ENCODE results near the gene CFAP251.

The CFAP251 gene

GRCh38 chr12:121996050-121996944 is 77.9 kb downstream of the CFAP251 start:
- FAIRE-seq, result no peak

GRCh38 chr12:121996945-121997612 is 78.7 kb downstream of the CFAP251 start:
- DNase-seq (ENCODE audit: insufficient read length, low spot score) (no peak), FAIRE-seq (no peak)

More at GRCh38 chr12:121996050-121996944, 77.9 kb downstream of the CFAP251 start:
- DNase-seq (ENCODE audit: insufficient read length, low spot score), result no peak

DNA sequence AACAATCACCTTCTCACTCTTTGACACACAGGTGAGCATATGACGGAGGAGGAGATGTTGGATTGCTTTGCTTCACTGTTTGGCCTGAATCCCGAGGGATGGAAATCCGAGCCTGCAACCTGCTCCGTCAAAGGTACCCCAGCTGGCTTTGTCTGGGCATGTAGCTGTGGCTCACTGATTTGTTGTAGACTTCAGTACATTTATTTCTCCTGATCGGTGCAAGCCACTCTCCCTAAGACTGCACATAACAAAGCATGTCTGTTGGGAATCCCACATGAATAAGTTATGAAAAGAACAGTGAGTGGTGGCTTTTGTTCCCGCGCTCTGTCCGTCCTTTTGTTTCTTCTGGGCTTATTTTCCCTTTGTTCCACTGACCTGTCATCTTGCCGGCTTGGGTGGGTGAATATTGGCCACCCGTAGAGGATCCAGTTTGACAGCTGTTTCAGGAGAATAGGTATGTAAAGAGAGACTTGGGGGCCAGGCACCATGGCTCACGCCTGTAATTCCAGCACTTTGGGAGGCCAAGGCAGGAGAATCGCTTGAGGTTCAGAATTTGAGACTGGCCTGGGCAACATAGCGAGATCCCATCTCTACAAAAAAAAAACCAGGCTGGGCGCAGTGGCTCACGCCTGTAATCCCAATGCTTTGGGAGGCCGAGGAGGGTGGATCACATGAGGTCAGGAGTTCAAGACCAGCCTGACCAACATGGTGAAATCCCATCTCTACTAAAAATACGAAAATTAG is 83.2 kb downstream of the CFAP251 start:
- DNase-seq (ENCODE audit: insufficient read length, low spot score), result no peak
- FAIRE-seq, result no peak

DNA sequence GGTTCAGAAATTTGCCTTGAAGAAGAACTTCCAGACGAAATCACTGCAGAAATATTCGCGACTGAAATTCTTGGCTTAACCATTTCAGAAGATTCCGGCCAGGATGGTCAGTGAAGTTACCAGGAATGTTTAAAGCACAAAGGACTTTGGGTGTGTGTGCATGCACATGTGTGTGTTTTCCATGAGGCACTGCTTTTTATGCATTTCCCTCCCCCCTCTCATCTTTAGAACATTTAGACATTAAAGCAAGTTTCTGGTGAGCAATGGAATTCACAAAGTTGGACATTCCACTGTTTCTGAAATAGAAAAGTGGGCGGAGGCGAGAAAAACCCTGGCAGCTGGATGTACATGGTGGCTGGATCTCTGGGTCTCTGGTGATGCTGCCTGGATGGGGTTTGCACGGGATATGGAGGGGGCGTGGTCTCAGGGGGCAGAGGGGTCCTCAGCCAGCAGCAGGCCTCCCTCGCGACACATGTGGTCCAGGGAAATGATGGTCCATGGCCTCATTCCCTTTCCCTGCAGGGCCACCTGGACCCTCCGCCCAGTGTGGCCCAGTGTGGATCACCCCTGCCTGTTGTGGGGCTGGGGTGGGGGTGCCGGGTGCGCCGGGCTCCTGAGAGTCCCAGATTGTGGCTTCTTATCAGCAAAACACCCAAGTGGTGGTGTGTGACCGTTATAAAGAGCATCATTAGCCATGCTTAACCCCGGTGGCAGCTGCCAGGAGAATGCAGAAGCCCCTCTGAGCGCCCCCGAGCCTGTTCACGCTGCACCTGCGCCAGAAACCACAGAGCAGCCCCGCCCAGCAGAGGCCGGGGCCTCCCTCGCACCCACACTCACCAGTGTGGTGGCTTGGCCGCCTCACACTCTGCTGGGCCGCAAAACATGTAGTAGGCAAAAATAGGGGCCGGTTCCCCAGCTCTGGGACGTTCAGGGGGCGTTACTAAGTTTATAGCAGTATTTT is 85.5 kb downstream of the CFAP251 start:
- DNase-seq (ENCODE audit: insufficient read length, low spot score), result no peak
- peak; percentile 8 for FAIRE-seq

GRCh38 chr12:122004633-122005071 is 86.3 kb downstream of the CFAP251 start:
- no peak for DNase-seq (ENCODE audit: insufficient read length, low spot score)
- FAIRE-seq, result peak; percentile 51

GRCh38 chr12:122005252-122005776 is 86.9 kb downstream of the CFAP251 start:
- no peak for FAIRE-seq

GRCh38 chr12:122006186-122006926 is 88.0 kb downstream of the CFAP251 start:
- FAIRE-seq (peak; percentile 54), DNase-seq (ENCODE audit: insufficient read length, low spot score) (no peak)

More at GRCh38 chr12:122005252-122005776, 86.9 kb downstream of the CFAP251 start:
- DNase-seq (ENCODE audit: insufficient read length, low spot score), result no peak

DNA sequence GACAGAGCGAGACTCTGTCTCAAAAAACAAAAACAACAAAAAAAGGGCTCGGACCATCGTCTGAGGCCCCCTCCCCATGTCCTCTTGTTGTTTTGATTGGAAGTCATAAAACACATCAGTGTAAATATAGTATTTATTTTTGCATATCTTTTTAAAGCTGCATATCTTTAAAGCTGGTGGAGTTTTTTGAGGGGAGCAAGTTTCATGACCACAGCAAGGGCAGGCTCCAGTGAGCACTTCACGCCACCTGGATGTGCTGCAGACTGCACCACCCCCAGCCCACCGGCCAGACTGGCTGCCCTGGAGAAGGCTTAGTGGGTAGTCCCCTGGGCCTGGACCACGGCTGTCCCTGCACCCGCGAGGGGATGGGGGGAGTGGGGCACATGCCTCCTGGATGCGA is 91.3 kb downstream of the CFAP251 start:
- no peak for DNase-seq (ENCODE audit: insufficient read length, low spot score)
- no peak for FAIRE-seq

DNA sequence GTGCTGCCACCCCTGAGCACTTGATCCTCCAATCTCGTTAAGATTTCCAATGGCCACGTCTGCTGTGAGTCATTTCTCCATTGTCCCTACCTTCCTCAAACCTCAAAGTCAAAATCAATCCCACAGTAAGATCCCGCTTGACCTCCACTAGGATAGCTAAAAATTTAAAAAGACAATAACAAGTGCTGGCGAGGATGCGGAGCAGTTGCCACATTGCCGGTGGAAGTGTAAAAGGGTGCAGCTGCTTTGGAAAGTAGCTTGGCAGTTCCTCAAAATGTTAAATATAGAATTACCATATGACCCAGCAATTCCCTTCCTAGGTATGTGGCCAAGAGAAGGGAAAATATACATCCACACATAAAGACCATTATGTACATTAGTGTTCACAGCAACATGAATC is 93.8 kb downstream of the CFAP251 start:
- DNase-seq (ENCODE audit: insufficient read length, low spot score) (no peak), FAIRE-seq (no peak)

- no peak for DNase-seq (ENCODE audit: insufficient read length, low spot score)
- FAIRE-seq, result no peak
These were observed 94.7 kb downstream of the CFAP251 start for GRCh38 chr12:122013136-122013535.

DNA sequence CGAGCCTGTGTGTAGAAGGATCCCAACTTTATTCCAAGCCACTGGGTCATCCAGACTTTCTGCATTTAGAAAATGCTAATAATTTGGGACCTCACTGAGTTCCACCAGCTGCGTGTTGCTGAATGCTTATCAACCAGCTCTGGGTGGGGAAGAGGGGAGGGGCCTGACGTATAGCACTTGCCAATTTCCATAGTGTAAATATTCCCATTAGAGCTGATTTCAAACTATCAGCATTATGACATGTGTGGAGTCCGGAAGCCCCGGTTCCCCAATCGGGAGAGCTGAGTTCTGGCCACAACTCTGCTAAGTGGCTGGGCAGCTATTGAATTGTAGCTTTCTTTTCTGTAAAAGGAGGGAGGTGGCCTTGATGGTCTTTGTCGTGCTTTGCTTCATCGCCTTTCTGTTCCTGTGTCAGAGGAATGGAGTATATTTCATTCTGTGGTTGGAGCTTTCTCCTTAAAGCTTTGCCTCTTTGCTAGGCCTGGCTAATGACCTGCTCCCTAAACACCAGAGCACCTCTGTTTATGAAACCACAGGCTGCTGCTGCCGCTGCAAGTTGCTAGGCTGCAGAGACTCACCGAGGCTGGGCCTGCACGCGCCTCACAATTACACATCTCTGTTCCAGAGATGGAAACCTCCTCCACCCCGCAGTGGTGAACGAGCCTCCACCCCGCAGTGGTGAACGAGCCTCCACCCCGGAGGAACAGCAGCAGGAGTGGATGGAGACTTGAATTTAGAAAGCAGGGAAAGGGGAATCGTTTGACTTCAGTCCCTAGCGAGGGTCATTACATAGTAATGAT is 95.6 kb downstream of the CFAP251 start:
- FAIRE-seq (no peak), DNase-seq (ENCODE audit: insufficient read length, low spot score) (no peak)

DNA sequence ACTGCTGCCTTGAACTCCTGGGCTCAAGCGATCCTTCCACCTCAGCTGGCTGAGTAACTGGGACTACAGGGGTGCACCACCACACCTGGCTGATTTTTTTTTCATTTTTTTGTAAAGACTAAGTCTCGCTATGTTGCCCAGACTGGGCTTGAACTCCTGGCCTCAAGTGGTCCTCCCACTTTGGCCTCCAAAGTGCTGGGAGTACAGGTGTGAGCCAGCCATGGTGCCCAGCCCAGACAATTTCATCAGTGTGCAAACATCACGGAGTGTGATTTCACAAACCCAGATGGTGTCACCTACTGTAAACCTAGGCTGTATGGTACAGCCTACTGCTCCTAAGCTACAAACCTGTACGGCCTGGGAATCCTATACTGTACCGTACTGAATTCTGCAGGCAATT is 96.4 kb downstream of the CFAP251 start:
- FAIRE-seq (no peak), DNase-seq (ENCODE audit: insufficient read length, low spot score) (no peak)

DNA sequence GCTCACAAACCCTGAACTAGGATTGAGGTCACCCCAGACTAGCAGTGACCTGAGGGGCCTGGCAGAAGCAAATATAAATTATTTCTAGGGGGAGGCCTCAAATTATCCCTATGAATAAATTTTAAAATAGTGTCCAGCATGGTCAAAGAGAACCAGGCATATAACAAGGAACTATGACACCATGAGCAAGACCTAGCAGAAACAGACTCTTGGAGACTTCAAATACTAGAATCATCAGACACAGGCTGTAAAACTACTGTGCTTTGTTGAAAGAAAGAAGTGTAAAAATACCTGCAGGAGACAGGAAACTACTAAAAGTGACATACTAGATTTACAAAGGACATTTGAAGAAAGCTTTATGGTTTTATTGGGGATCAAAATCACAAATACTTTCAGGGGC is 100.1 kb downstream of the CFAP251 start:
- DNase-seq (ENCODE audit: insufficient read length, low spot score) (no peak), FAIRE-seq (no peak)

DNA sequence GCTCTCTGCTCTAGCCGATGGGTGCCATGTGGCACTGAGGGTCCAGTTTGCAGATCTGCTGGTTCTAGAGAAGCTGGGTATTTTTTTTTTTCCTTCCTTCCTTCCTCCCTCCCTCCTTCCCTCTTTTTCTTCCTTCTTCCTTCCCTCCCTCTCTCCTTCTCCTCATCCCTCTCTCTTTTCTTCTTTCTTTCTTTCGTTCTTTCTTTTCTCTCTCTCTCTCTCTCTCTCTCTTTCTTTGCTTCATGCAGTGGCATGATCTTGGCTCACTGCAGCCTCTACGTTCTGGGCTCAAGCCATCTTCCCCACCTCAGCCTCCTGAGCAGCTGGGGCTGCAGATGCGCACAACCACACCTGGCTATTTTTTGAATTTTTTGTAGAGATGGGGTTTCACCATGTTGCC is 100.5 kb downstream of the CFAP251 start:
- DNase-seq (ENCODE audit: insufficient read length, low spot score) (no peak), FAIRE-seq (no peak)

DNA sequence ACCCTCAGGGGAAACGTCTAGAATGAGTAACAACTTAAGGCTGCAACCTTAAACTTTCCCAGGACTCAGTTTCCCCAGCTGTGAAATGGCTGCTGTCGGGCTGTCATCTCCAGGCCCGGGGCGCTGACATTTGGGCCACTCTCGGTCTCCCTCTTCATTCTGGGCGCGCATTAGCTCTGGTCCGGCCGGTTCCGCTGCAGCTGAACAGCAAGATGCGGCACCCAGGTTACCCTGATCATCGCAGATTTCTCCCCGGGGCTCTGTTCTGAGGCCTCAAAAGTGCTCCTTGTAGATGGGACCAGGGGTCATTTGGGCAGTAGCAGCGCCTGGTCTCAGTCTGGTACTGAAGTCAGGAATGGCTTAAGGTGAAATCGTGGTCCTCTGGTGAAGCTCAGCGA is 102.4 kb downstream of the CFAP251 start:
- peak; percentile 28 for FAIRE-seq

DNA sequence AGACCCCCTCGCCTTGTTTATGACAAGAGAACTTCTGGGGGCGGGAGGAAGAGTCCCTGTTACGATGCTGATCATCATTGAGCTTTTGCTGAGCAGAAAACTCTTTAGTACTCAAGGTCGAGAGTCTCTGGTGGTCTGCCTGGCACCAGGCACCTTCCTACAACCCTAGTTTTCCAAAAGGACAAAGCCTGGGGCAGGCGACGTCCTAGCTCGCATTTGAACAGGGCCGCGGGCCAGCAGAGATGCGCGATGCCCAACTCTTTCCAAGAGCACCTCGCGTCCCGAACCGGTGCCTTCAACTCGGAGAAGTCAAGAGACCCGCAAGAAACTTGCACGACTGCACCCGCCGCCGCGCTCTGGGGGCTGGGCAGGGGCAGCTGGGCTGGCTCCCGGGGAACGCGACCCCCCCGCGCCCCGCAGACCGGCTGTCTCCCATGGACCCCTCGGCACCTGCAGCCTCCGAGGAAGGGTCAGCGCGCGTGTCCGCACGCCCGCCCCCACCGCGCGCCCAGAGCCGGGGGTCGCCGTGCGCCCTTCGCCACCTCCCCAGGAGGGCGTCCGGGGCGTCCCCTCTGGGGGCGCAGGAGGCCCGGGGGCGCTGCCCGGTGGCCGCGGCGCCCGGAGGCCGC is 102.9 kb downstream of the CFAP251 start:
- DNase-seq (ENCODE audit: insufficient read length, low spot score) (no peak), FAIRE-seq (no peak)

More for the DNA sequence above, 102.4 kb downstream of the CFAP251 start:
- no peak for DNase-seq (ENCODE audit: insufficient read length, low spot score)

- DNase-seq (ENCODE audit: insufficient read length, low spot score), result no peak
These were observed 103.5 kb downstream of the CFAP251 start, which contains the start of gene BCL7A for GRCh38 chr12:122021822-122022392. TSS of gene BCL7A (plus strand) at chr12:122021884. CDS start at chr12:122022092, 208 bp downstream.

More at GRCh38 chr12:122021822-122022392, 103.5 kb downstream of the CFAP251 start, which contains the start of gene BCL7A:
- no peak for FAIRE-seq
